Kidney epithelial cell (primary cell): Measurements from ENCODE around the gene COL21A1. TPM values are rescaled to one million over a fixed set of nuclear protein-coding genes. Genes with fewer than 3 reads are reported as not detected.
"Not testable (repeated sequence)": the region's sequence is repeated elsewhere in the genome, so short reads cannot be mapped to it uniquely, and the experiment has no call there.

Source experiments
- DNase-seq: peaks from one replicate; pipeline ENCODE4 v3.0.0-alpha.2; 2010; ENCODE audit warnings: low read depth
- H3K27me3 ChIP-seq: 2 replicates; pipeline ENCODE4 v1.6.0; 2011; ENCODE audit warnings: low read length; ENCODE audit not compliant: control insufficient read depth, insufficient read depth
- H3K36me3 ChIP-seq: 2 replicates; pipeline ENCODE4 v1.5.1; 2011; ENCODE audit warnings: low read length; ENCODE audit not compliant: control insufficient read depth, insufficient read depth
- H3K4me3 ChIP-seq: 2 replicates; pipeline ENCODE4 v1.5.1; 2011; ENCODE audit warnings: low read depth, mild to moderate bottlenecking, control low read depth, low read length
- CTCF ChIP-seq: IDR thresholded peaks from 2 replicates; pipeline ENCODE4 v1.5.1; 2011; ENCODE audit warnings: mild to moderate bottlenecking, moderate library complexity, low read length, control low read depth, inconsistent platforms; ENCODE audit not compliant: insufficient read depth, poor library complexity, severe bottlenecking
- total RNA-seq: library from RNA; depleted of rRNA; stranded (reverse); fragments of >200 nt; gene quantifications from 2 replicates; pipeline ENCODE4 v1.2.3, GENCODE V29; 2015

The COL21A1 gene
- total RNA-seq, 1 donor from 2014 or later: not detected

GRCh38 chr6:56023829-56024228 is 223.6 kb downstream of the COL21A1 start:
- Histone ChIP-seq H3K4me3 (no peak overlapping the region), H3K36me3 (no peaks in the 10 kb centered on the region), H3K27me3 (no peaks in the 10 kb centered on the region)
- no peak for DNase-seq
- TF ChIP-seq CTCF: no peak

- H3K4me3 ChIP-seq: no peak overlapping the region
- no peaks in the 10 kb centered on the region for H3K36me3 ChIP-seq
- TF ChIP-seq CTCF: no peak
- no peaks in the 10 kb centered on the region for H3K27me3 ChIP-seq
- no peak for DNase-seq
Measured at GRCh38 chr6:56022678-56023077, 224.7 kb downstream of the COL21A1 start.

GRCh38 chr6:56021943-56022342 is 225.4 kb downstream of the COL21A1 start:
- no peaks in the 10 kb centered on the region for H3K36me3 ChIP-seq
- no peak overlapping the region for H3K4me3 ChIP-seq
- TF ChIP-seq CTCF: no peak
- H3K27me3 ChIP-seq: no peaks in the 10 kb centered on the region
- no peak for DNase-seq

- no peaks in the 10 kb centered on the region for H3K36me3 ChIP-seq
- H3K4me3 ChIP-seq: no peak overlapping the region
- no peaks in the 10 kb centered on the region for H3K27me3 ChIP-seq
- no peak for TF ChIP-seq CTCF
- no peak for DNase-seq
Measured at GRCh38 chr6:56019973-56020372, 227.4 kb downstream of the COL21A1 start.

GRCh38 chr6:56017198-56017597 is 230.2 kb downstream of the COL21A1 start:
- Histone ChIP-seq H3K4me3 (no peak overlapping the region), H3K36me3 (no peaks in the 10 kb centered on the region), H3K27me3 (no peaks in the 10 kb centered on the region)
- TF ChIP-seq CTCF: no peak
- DNase-seq: no peak

GRCh38 chr6:56014039-56014438 is 233.3 kb downstream of the COL21A1 start:
- not testable (repeated sequence) for DNase-seq, H3K36me3 ChIP-seq, H3K4me3 ChIP-seq, H3K27me3 ChIP-seq
